BLaER1 treated with 17β-estradiol and CSF1 and Interleukin-3, amounts not matched to agents 10 nM and 100 nM (cell line): ENCODE data around the gene FNDC8.

Experiments
- H3K27ac ChIP-seq, 11 experiments: shearing (Covaris generic); formaldehyde crosslinking; 2 replicates each; pipeline ENCODE4 v1.8.1; 2022
- H3K27me3 ChIP-seq, 11 experiments: shearing (Covaris generic); formaldehyde crosslinking; 2 replicates each; pipeline ENCODE4 v1.8.1; 2022
- H3K36me3 ChIP-seq, 11 experiments: shearing (Covaris generic); formaldehyde crosslinking; 2 replicates each; pipeline ENCODE4 v1.8.1; 2022
- H3K4me1 ChIP-seq, 10 experiments: shearing (Covaris generic); formaldehyde crosslinking; 2 replicates each; pipeline ENCODE4 v1.8.1; 2022
- H3K4me2 ChIP-seq, 11 experiments: shearing (Covaris generic); formaldehyde crosslinking; 2 replicates each; pipeline ENCODE4 v1.8.1; 2022
- H3K4me3 ChIP-seq, 10 experiments: shearing (Covaris generic); formaldehyde crosslinking; 2 replicates each; pipeline ENCODE4 v1.8.1; 2022
- H3K9ac ChIP-seq, 11 experiments: shearing (Covaris generic); formaldehyde crosslinking; 2 replicates each; pipeline ENCODE4 v1.8.1; 2022
- H3K9me3 ChIP-seq, 11 experiments: shearing (Covaris generic); formaldehyde crosslinking; replicated peaks in 1 of 11; 2 replicates each; pipeline ENCODE4 v1.8.1; 2022
- H4K20me1 ChIP-seq, 11 experiments: shearing (Covaris generic); formaldehyde crosslinking; 2 replicates each; pipeline ENCODE4 v1.8.1; 2022
- Cebpa-rat ChIP-seq, 11 experiments: shearing (Covaris generic); IDR thresholded peaks; 2 replicates each; pipeline ENCODE4 v1.8.1; 2022

The FNDC8 gene

GRCh38 chr17:35154196-35155165 is 33.1 kb downstream of the FNDC8 start:
- Histone ChIP-seq H4K20me1 (no peaks in the 10 kb centered on the region), H3K9me3 (no peaks in the 10 kb centered on the region), H3K4me3 (no peak overlapping the region), H3K4me1 (no peaks in the 10 kb centered on the region), H3K4me2 (no peak overlapping the region), H3K9ac (no peak overlapping the region), H3K27ac (no peak overlapping the region), H3K36me3 (no peaks in the 10 kb centered on the region), H3K27me3 (no peaks in the 10 kb centered on the region)
- TF ChIP-seq Cebpa-rat (IDR thresholded peaks at IDR 0.05): no peak

- H3K27me3 ChIP-seq: no peaks in the 10 kb centered on the region
- no peaks in the 10 kb centered on the region for H3K36me3 ChIP-seq
- no peak for TF ChIP-seq Cebpa-rat (IDR thresholded peaks at IDR 0.05)
- H3K4me1 ChIP-seq: no peaks in the 10 kb centered on the region
- H3K9me3 ChIP-seq: no peaks in the 10 kb centered on the region
- H3K4me2 ChIP-seq: no peak overlapping the region
- no peak overlapping the region for H3K9ac ChIP-seq
- no peaks in the 10 kb centered on the region for H4K20me1 ChIP-seq
- H3K4me3 ChIP-seq: no peak overlapping the region
- H3K27ac ChIP-seq: no peak overlapping the region
Measured at GRCh38 chr17:35155246-35155645, 33.8 kb downstream of the FNDC8 start.

- H3K4me1 ChIP-seq: peaks cover 0 to 12% (median 0%) of the 10 kb centered on the region in 10 experiments; a peak in 4 of 20 replicates
- no peaks in the 10 kb centered on the region for H3K9me3 ChIP-seq
- H3K27me3 ChIP-seq: no peaks in the 10 kb centered on the region
- no peak overlapping the region for H3K27ac ChIP-seq
- H3K9ac ChIP-seq: no peak overlapping the region
- no peaks in the 10 kb centered on the region for H4K20me1 ChIP-seq
- TF ChIP-seq Cebpa-rat (IDR thresholded peaks at IDR 0.05): no peak
- no peak overlapping the region for H3K4me2 ChIP-seq
- no peaks in the 10 kb centered on the region for H3K36me3 ChIP-seq
- H3K4me3 ChIP-seq: no peak overlapping the region
Measured at GRCh38 chr17:35159940-35160339, 38.5 kb downstream of the FNDC8 start.

GRCh38 chr17:35160354-35161201 is 39.2 kb downstream of the FNDC8 start:
- H3K36me3 ChIP-seq: no peaks in the 10 kb centered on the region
- no peaks in the 10 kb centered on the region for H3K27me3 ChIP-seq
- TF ChIP-seq Cebpa-rat (IDR thresholded peaks at IDR 0.05): no peak
- H3K27ac ChIP-seq: no peak overlapping the region
- no peaks in the 10 kb centered on the region for H4K20me1 ChIP-seq
- no peak overlapping the region for H3K4me3 ChIP-seq
- H3K4me1 ChIP-seq: peaks cover 0 to 12% (median 0%) of the 10 kb centered on the region in 10 experiments; a peak in 4 of 20 replicates
- no peaks in the 10 kb centered on the region for H3K9me3 ChIP-seq
- H3K4me2 ChIP-seq: 0 out of 22 replicates have a peak overlapping the region, but pooled peaks of 1 of the 11 experiments have one; percentile 7
- no peak overlapping the region for H3K9ac ChIP-seq

DNA sequence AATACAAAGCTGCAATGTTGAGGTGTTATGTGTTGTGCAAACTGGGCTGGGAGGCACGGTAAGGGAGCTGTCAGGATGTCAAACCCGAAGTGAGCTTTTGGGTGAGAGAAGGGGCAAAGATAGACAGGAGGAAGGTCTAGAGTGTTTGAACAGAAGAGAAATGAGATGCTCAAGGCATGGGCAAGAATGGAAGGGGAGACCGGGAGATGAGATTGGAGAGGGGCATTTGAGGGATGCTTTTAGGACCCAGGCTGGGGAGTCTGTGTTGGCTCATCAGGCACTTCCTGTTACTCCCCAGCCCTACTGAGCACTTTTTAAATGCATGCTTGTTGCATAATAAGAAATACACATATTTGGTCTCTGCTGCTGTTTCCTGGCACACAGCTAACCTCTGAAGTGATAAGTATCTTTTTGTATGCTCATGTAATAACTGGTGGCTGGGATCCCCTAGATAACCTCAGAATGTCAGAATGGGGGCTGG is 39.9 kb downstream of the FNDC8 start:
- TF ChIP-seq Cebpa-rat (IDR thresholded peaks at IDR 0.05): no peak
- H4K20me1 ChIP-seq: no peaks in the 10 kb centered on the region
- no peaks in the 10 kb centered on the region for H3K27me3 ChIP-seq
- H3K27ac ChIP-seq: no peak overlapping the region
- peak overlapping the region in 2 of 11 experiments; percentile 25; a peak in 1 of 22 replicates for H3K4me2 ChIP-seq
- no peak overlapping the region for H3K4me3 ChIP-seq
- no peaks in the 10 kb centered on the region for H3K9me3 ChIP-seq
- H3K36me3 ChIP-seq: no peaks in the 10 kb centered on the region
- H3K9ac ChIP-seq: no peak overlapping the region
- H3K4me1 ChIP-seq: peaks cover 0 to 12% (median 0%) of the 10 kb centered on the region in 10 experiments; a peak in 4 of 20 replicates

DNA sequence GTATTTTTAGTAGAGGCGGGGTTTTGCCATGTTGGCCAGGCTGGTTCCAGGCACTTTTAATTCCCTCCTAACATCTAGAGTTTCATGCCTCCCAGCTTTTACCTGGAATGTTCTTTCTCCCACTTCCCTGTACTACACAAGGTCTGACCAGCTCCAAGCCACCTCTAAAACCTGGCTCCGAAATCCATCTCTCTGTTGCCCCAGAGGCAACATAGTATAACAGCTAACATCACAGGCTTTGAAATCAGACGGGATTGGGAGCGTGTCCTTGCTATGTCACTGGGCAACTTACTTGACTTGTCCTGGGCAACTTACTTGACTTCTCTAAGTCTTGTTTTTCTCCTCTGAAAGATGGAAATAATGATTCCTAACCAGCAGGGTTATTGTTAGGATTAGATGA is 41.3 kb downstream of the FNDC8 start:
- Histone ChIP-seq H3K4me3 (no peak overlapping the region), H3K9me3 (no peaks in the 10 kb centered on the region), H3K27ac (no peak overlapping the region), H4K20me1 (no peaks in the 10 kb centered on the region), H3K27me3 (no peaks in the 10 kb centered on the region), H3K9ac (no peak overlapping the region), H3K4me2 (no peak overlapping the region), H3K4me1 (peaks cover 0 to 12% (median 0%) of the 10 kb centered on the region in 10 experiments; a peak in 4 of 20 replicates), H3K36me3 (no peaks in the 10 kb centered on the region)
- no peak for TF ChIP-seq Cebpa-rat (IDR thresholded peaks at IDR 0.05)

DNA sequence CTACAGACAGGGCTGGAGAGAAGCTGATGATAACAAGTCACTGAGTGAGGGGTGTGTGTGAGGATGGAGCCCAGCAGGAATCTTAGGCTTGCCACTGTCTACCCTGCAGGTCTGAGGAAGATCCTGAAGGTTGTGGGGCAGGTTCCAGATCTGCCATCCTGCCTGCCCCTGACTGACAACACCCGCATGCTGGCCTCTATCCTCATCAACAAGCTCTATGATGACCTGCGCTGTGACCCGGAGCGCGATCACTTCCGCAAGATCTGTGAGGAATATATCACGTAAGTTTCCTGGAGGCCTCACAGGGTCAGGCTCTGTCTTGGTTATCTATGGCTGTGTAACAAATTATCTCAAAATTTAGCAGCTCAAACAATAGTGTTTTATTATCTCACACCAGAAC is 42.5 kb downstream of the FNDC8 start:
- TF ChIP-seq Cebpa-rat (IDR thresholded peaks at IDR 0.05): no peak
- H3K9me3 ChIP-seq: no peaks in the 10 kb centered on the region
- H3K27me3 ChIP-seq: no peaks in the 10 kb centered on the region
- H4K20me1 ChIP-seq: no peaks in the 10 kb centered on the region
- H3K27ac ChIP-seq: no peak overlapping the region
- H3K4me1 ChIP-seq: peaks cover 0 to 12% (median 0%) of the 10 kb centered on the region in 10 experiments; a peak in 4 of 20 replicates
- no peaks in the 10 kb centered on the region for H3K36me3 ChIP-seq
- H3K9ac ChIP-seq: no peak overlapping the region
- H3K4me2 ChIP-seq: no peak overlapping the region
- H3K4me3 ChIP-seq: no peak overlapping the region

- Histone ChIP-seq H3K4me1 (peaks cover 0 to 12% (median 0%) of the 10 kb centered on the region in 10 experiments; a peak in 4 of 20 replicates), H4K20me1 (no peaks in the 10 kb centered on the region), H3K27me3 (no peaks in the 10 kb centered on the region), H3K9me3 (no peaks in the 10 kb centered on the region), H3K27ac (no peak overlapping the region), H3K36me3 (no peaks in the 10 kb centered on the region), H3K4me3 (no peak overlapping the region), H3K9ac (no peak overlapping the region), H3K4me2 (no peak overlapping the region)
- TF ChIP-seq Cebpa-rat (IDR thresholded peaks at IDR 0.05): no peak
Measured at GRCh38 chr17:35164716-35165115, 43.3 kb downstream of the FNDC8 start.

- Histone ChIP-seq H3K27ac (no peak overlapping the region), H3K36me3 (no peaks in the 10 kb centered on the region), H4K20me1 (no peaks in the 10 kb centered on the region), H3K4me2 (no peak overlapping the region), H3K27me3 (no peaks in the 10 kb centered on the region), H3K9ac (no peak overlapping the region), H3K9me3 (no peaks in the 10 kb centered on the region), H3K4me1 (peaks cover 0 to 5% (median 0%) of the 10 kb centered on the region in 10 experiments; a peak in 5 of 20 replicates), H3K4me3 (no peak overlapping the region)
- no peak for TF ChIP-seq Cebpa-rat (IDR thresholded peaks at IDR 0.05)
Measured at GRCh38 chr17:35166526-35166925, 45.1 kb downstream of the FNDC8 start.
